MM.1S (cell line): Measurements from ENCODE around the gene RARA.

ENCODE experiments used
- CTCF ChIP-seq: fragments of 300-600 bp; sonication (generic); IDR thresholded peaks from 2 replicates; pipeline ENCODE4 v1.5.1; 2016; ENCODE audit warnings: antibody characterized with exemption, low read length, mixed read lengths
- EZH2 ChIP-seq: fragments of 300-600 bp; sonication (generic); optimal IDR thresholded peaks from 2 replicates; pipeline ENCODE3; 2017; ENCODE audit warnings: low read depth, mild to moderate bottlenecking, antibody characterized with exemption, low read length, mixed read lengths
- EZH2phosphoT487 ChIP-seq: fragments of 300-600 bp; sonication (generic); IDR thresholded peaks from 2 replicates; pipeline ENCODE4 v1.6.1; 2018; ENCODE audit warnings: antibody characterized with exemption, low read length

- TF ChIP-seq CTCF (no peak), EZH2 (no peak), EZH2phosphoT487 (no peak)
Measured at GRCh38 chr17:40268141-40268712, 40.8 kb upstream of the RARA start.
